Measurements from ENCODE around the gene MROH2A.

GRCh38 chr2:233818639-233819621, 40.8 kb downstream of the MROH2A start:
- no peak for TF ChIP-seq REST (IDR thresholded peaks at IDR 0.05; ENCODE audit: insufficient read depth in 1 of 2, low read depth in 2 of 2, low read length in 2 of 2)
- no peak for TF ChIP-seq POLR2AphosphoS5 (IDR thresholded peaks at IDR 0.05; ENCODE audit: low read depth, low read length)
- no peak for TF ChIP-seq TAF1 (IDR thresholded peaks at IDR 0.05; ENCODE audit: borderline replicate concordance, insufficient read depth, low read length)
